CD4-positive, alpha-beta T cell (primary cell): Measurements from ENCODE around the gene ME3. TPM values are rescaled to one million over a fixed set of nuclear protein-coding genes. Genes with fewer than 3 reads are reported as not detected.
"Not testable (repeated sequence)": the region's sequence is repeated elsewhere in the genome, so short reads cannot be mapped to it uniquely, and the experiment has no call there.

ENCODE experiments used
- ATAC-seq: fragments of 200-7000 bp; cut with Tn5 transposase; one replicate; pipeline ENCODE4 v1.10.0; 2022; ENCODE audit warnings: mild to moderate bottlenecking; ENCODE audit not compliant: poor library complexity
- CTCF ChIA-PET: fragments of 350-600 bp; sonication (Branson Sonifier 250); formaldehyde crosslinking; loops from one replicate; lab custom pipeline; 2021; ENCODE audit warnings: antibody characterized with exemption, inconsistent platforms; lab: Charles Lee
- POLR2A ChIA-PET: fragments of 350-600 bp; sonication (Branson Sonifier 250); formaldehyde crosslinking; loops from one replicate; lab custom pipeline; 2021; ENCODE audit warnings: antibody characterized with exemption, inconsistent platforms; lab: Charles Lee
- DNase-seq, 14 experiments: peaks; one replicate each; pipeline ENCODE4 v3.0.0-alpha.2; 2013 to 2020; ENCODE audit warnings: mixed read lengths in 2 of 14
- H3K27ac ChIP-seq, 2 donors: one replicate each; pipeline versions ENCODE4 v1.5.1 to v1.7.0; 2013; ENCODE audit warnings: low read length in 2 of 2, low read depth in 1 of 2, mild to moderate bottlenecking in 1 of 2
- H3K27me3 ChIP-seq, 2 experiments: 1 replicate in 1 of 2; 2 replicates in 1 of 2; pipeline versions ENCODE4 v1.6.1 to v1.7.0; 2013; ENCODE audit warnings: low read length in 2 of 2, control low read depth in 1 of 2, mild to moderate bottlenecking in 1 of 2, moderate library complexity in 1 of 2; ENCODE audit not compliant: insufficient read depth in 2 of 2, control insufficient read depth in 1 of 2
- H3K36me3 ChIP-seq: one replicate; pipeline ENCODE4 v1.6.1; 2013; ENCODE audit warnings: low read length, control low read depth; ENCODE audit not compliant: insufficient read depth
- H3K4me1 ChIP-seq: one replicate; pipeline ENCODE4 v1.6.1; 2013; ENCODE audit warnings: low read length, control low read depth; ENCODE audit not compliant: insufficient read depth
- H3K4me3 ChIP-seq: one replicate; pipeline ENCODE4 v1.5.1; 2013; ENCODE audit warnings: mild to moderate bottlenecking, low read length, moderate library complexity
- H3K9me3 ChIP-seq, 2 experiments: 1 replicate in 1 of 2; 2 replicates in 1 of 2; pipeline versions ENCODE4 v1.6.1 to v1.7.0; 2013; ENCODE audit warnings: low read length in 2 of 2, mild to moderate bottlenecking in 2 of 2, control low read depth in 1 of 2, moderate library complexity in 1 of 2; ENCODE audit not compliant: control insufficient read depth in 1 of 2, insufficient read depth in 1 of 2
- H3K27ac Mint-ChIP-seq: one replicate; pipeline ENCODE4 v1.8.0; 2020; ENCODE audit warnings: mixed read lengths
- H3K27me3 Mint-ChIP-seq: one replicate; pipeline ENCODE4 v1.8.0; 2021; ENCODE audit warnings: mixed read lengths
- H3K36me3 Mint-ChIP-seq: one replicate; pipeline ENCODE4 v1.8.0; 2021; ENCODE audit warnings: low read depth, mixed read lengths
- H3K4me1 Mint-ChIP-seq: one replicate; pipeline ENCODE4 v1.8.0; 2021; ENCODE audit warnings: low read depth, mixed read lengths
- H3K4me3 Mint-ChIP-seq: one replicate; pipeline ENCODE4 v1.8.0; 2020; ENCODE audit warnings: mild to moderate bottlenecking, mixed read lengths
- H3K9me3 Mint-ChIP-seq: one replicate; pipeline ENCODE4 v1.8.0; 2020; ENCODE audit warnings: mixed read lengths
- CTCF ChIP-seq: fragments of 200-600 bp; IDR thresholded peaks from one replicate; pipeline ENCODE4 v1.8.0; 2022; ENCODE audit warnings: antibody characterized with exemption, mild to moderate bottlenecking
- intact Hi-C, 2 experiments: fragments of 100-400 bp; cut with DNase I in 1 of 2; cut with micrococcal nuclease in 1 of 2; formaldehyde crosslinking; loops; one replicate each; pipeline versions ENCODE4 v1.15.1 to v1.9.0; 2023 to 2025; cut with DNase I, micrococcal nuclease
- total RNA-seq, 174 experiments: library from RNA in 2 of 174; stranded (reverse) in 2 of 174; gene quantifications; one replicate each; pipeline ENCODE4 v1.2.3 and lab custom pipeline; 2021 to 2026

ME3 gene
- total RNA-seq, 2 experiments from 2014 or later = 9.1 to 10.6 TPM

GRCh38 chr11:86438685-86439084 is 233.7 kb downstream of the ME3 start:
- TF ChIP-seq CTCF = no peak
- H3K4me1 Mint-ChIP-seq = no peaks in the 10 kb centered on the region
- no peaks in the 10 kb centered on the region for H3K36me3 Mint-ChIP-seq
- H3K4me3 ChIP-seq = no peak overlapping the region
- POLR2A ChIA-PET = no interaction called here
- H3K27ac Mint-ChIP-seq = no peak overlapping the region
- H3K27ac ChIP-seq = no peak overlapping the region
- intact Hi-C loops = no loop called here
- ATAC-seq = no peak
- no peak overlapping the region for H3K4me3 Mint-ChIP-seq
- no peaks in the 10 kb centered on the region for H3K9me3 ChIP-seq
- H3K36me3 ChIP-seq = no peaks in the 10 kb centered on the region
- no peaks in the 10 kb centered on the region for H3K4me1 ChIP-seq
- DNase-seq = no peak
- CTCF ChIA-PET = no interaction called here
- H3K27me3 Mint-ChIP-seq = no peaks in the 10 kb centered on the region
- H3K27me3 ChIP-seq = no peaks in the 10 kb centered on the region
- no peaks in the 10 kb centered on the region for H3K9me3 Mint-ChIP-seq

GRCh38 chr11:86435711-86436110 is 236.7 kb downstream of the ME3 start:
- H3K27me3 Mint-ChIP-seq = no peaks in the 10 kb centered on the region
- intact Hi-C loops = no loop called here
- peaks cover 7% of the 10 kb centered on the region for H3K36me3 Mint-ChIP-seq
- Histone ChIP-seq H3K27me3 (no peaks in the 10 kb centered on the region), H3K4me3 (no peak overlapping the region), H3K4me1 (no peaks in the 10 kb centered on the region), H3K36me3 (no peaks in the 10 kb centered on the region), H3K27ac (no peak overlapping the region), H3K9me3 (peaks cover 0 to 11% of the 10 kb centered on the region in 2 experiments)
- H3K9me3 Mint-ChIP-seq = no peaks in the 10 kb centered on the region
- ChIA-PET POLR2A (no interaction called here), CTCF (no interaction called here)
- DNase-seq = no peak
- TF ChIP-seq CTCF = no peak
- no peak for ATAC-seq
- H3K4me1 Mint-ChIP-seq = no peaks in the 10 kb centered on the region
- no peak overlapping the region for H3K27ac Mint-ChIP-seq
- H3K4me3 Mint-ChIP-seq = no peak overlapping the region

- H3K4me1 Mint-ChIP-seq, H3K4me3 Mint-ChIP-seq, H3K9me3 Mint-ChIP-seq, H3K27ac ChIP-seq, H3K36me3 ChIP-seq, H3K36me3 Mint-ChIP-seq, H3K4me1 ChIP-seq, intact Hi-C loops, H3K27me3 Mint-ChIP-seq, CTCF ChIA-PET, DNase-seq, H3K4me3 ChIP-seq, H3K27ac Mint-ChIP-seq, H3K27me3 ChIP-seq, ATAC-seq, POLR2A ChIA-PET: not testable (repeated sequence)
- H3K9me3 ChIP-seq = peaks cover 0 to 11% of the 10 kb centered on the region in 2 experiments
Measured at GRCh38 chr11:86433361-86434095, 238.9 kb downstream of the ME3 start.

DNA sequence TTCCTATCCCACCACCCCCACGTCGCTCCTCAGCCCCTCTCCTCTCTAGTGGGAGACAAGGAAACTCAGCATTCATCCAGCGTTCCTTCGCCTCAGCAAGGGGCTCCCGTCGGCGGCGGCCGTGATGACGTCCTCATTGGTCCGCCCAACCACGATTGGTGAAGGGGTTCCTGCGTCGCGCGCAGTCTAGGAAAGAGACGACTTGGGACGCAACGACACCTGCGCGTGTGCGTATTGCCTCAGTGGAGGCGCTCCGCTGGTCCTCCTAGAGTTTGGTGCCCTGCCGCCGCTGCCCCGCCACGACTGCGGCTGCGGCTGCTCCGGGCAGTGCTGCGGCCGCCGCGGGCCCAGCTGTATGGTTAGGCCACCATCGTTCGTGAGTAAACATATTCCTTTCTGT is 241.2 kb downstream of the ME3 start:
- no peak for TF ChIP-seq CTCF
- CTCF ChIA-PET = no interaction called here
- Histone ChIP-seq H3K27me3 (no peaks in the 10 kb centered on the region), H3K4me3 (no peak overlapping the region), H3K9me3 (peaks cover 0 to 11% of the 10 kb centered on the region in 2 experiments), H3K4me1 (no peaks in the 10 kb centered on the region), H3K27ac (no peak overlapping the region), H3K36me3 (no peaks in the 10 kb centered on the region)
- intact Hi-C loops = no loop called here
- peaks cover 5% of the 10 kb centered on the region for H3K9me3 Mint-ChIP-seq
- no peak for DNase-seq
- POLR2A ChIA-PET = no interaction called here
- no peak overlapping the region for H3K4me3 Mint-ChIP-seq
- H3K36me3 Mint-ChIP-seq = peaks cover 13% of the 10 kb centered on the region
- ATAC-seq = no peak
- no peaks in the 10 kb centered on the region for H3K27me3 Mint-ChIP-seq
- no peaks in the 10 kb centered on the region for H3K4me1 Mint-ChIP-seq
- no peak overlapping the region for H3K27ac Mint-ChIP-seq
